ENCODE results near the gene HEMK1.

The HEMK1 gene

GRCh38 chr3:50617096-50617791 is 47.9 kb downstream of the HEMK1 start, which contains the start of gene MAPKAPK3:
Gene MAPKAPK3, plus strand, starts transcription at chr3:50617151. Its CDS starts 415 bp downstream, at chr3:50617566.
- no peak for DNase-seq

GRCh38 chr3:50617911-50618481 is 48.7 kb downstream of the HEMK1 start:
- no peak for DNase-seq

GRCh38 chr3:50620420-50620819 is 51.1 kb downstream of the HEMK1 start:
- DNase-seq, result no peak

- no peak for DNase-seq
Observed at GRCh38 chr3:50620820-50621219, 51.5 kb downstream of the HEMK1 start.

- DNase-seq, result no peak
Observed at GRCh38 chr3:50622881-50623280, 53.6 kb downstream of the HEMK1 start.

- DNase-seq, result no peak
Observed at GRCh38 chr3:50623840-50624474, 54.6 kb downstream of the HEMK1 start.

- no peak for DNase-seq
Observed at GRCh38 chr3:50624634-50625033, 55.3 kb downstream of the HEMK1 start.

- no peak for DNase-seq
Observed at GRCh38 chr3:50625231-50626182, 56.2 kb downstream of the HEMK1 start.

GRCh38 chr3:50626401-50626800 is 57.1 kb downstream of the HEMK1 start:
- DNase-seq, result no peak

- DNase-seq, result no peak
Observed at GRCh38 chr3:50627407-50628051, 58.2 kb downstream of the HEMK1 start.

GRCh38 chr3:50628601-50629000 is 59.3 kb downstream of the HEMK1 start:
- no peak for DNase-seq

GRCh38 chr3:50630394-50630793 is 61.1 kb downstream of the HEMK1 start:
- no peak for DNase-seq

- no peak for DNase-seq
Observed at GRCh38 chr3:50630877-50631276, 61.6 kb downstream of the HEMK1 start.

- DNase-seq, result no peak
Observed at GRCh38 chr3:50632450-50632849, 63.1 kb downstream of the HEMK1 start.

- DNase-seq, result no peak
Observed at GRCh38 chr3:50633230-50633790, 64.0 kb downstream of the HEMK1 start.

- DNase-seq, result no peak
Observed at GRCh38 chr3:50635066-50635465, 65.7 kb downstream of the HEMK1 start.

GRCh38 chr3:50637011-50637410 is 67.7 kb downstream of the HEMK1 start:
- no peak for DNase-seq

- no peak for DNase-seq
Observed at GRCh38 chr3:50637945-50638344, 68.6 kb downstream of the HEMK1 start.

- no peak for DNase-seq
Observed at GRCh38 chr3:50639055-50639494, 69.8 kb downstream of the HEMK1 start.

- no peak for DNase-seq
Observed at GRCh38 chr3:50642382-50642781, 73.1 kb downstream of the HEMK1 start.

- DNase-seq, result no peak
Observed at GRCh38 chr3:50644561-50644960, 75.2 kb downstream of the HEMK1 start.

GRCh38 chr3:50645378-50645777 is 76.1 kb downstream of the HEMK1 start:
- DNase-seq, result no peak

Measured in NCI-H526 treated with DMSO at 0.1 percent for 48 hours (cell line).